ENCODE data around the gene C1orf21.

C1orf21 gene

DNA sequence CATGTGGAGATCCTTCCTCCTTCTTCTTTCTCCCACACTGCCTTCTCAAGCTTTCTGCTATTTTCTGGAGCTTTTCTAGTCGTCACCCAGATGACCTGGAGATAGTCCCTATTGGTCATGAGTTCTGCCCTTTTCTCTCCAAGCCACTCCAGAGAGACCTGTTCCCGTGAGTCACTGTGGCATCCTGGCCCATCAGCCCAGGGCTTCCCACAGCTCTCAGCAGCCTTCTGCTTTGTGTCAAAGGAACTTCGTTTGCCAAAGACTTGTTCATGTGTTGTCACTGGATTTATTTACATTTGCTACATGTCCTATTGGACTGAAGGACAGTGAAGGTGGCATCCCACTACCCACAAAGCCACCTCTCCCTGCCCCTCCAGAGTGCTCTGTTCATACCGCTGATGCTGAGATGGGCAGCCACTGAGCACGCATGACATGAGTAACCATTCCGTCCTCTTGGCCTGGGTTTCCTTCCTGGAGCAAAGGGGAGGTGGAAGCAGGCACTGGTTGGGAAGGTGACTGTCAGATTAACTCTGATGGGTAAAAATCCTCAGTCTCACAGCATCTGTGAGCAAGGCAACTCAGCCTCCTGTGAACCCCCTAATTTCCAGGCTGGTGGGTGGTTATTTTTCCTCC is 248.6 kb downstream of the C1orf21 start:
- Histone ChIP-seq H3K4me1 (ENCODE audit: control insufficient read depth in 1 of 2, insufficient read depth in 2 of 2, low read length in 2 of 2) (no peaks in the 10 kb centered on the region), H3K27ac (ENCODE audit: low read length) (no peak overlapping the region)

DNA sequence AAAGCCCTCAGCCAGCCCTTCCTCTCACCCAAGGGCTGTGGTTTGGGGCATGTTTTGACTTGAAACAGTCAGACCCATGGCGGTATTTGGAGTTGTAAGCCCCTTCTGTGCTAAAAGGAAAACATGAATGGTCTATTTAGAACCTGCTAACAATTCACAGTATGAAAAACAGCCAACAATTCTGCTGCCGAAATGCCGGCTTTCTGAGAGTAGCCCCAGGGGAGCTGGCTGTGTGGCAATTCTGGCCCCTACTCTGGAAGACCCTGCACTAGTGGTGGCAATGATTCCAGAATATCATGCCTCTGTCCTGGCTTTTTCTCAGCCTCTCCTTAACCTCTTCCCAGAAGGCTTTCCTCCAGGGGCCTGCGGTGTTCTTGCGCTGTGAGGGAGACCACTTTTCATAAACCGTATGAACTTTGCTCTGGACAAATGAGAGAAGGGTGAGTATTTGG is 249.2 kb downstream of the C1orf21 start:
- no peaks in the 10 kb centered on the region for H3K27me3 ChIP-seq (ENCODE audit: low read depth, low read length)
- no peaks in the 10 kb centered on the region for H3K4me1 ChIP-seq (ENCODE audit: control insufficient read depth in 1 of 2, insufficient read depth in 2 of 2, low read length in 2 of 2)
- H3K9me3 ChIP-seq (ENCODE audit: control insufficient read depth in 1 of 2, low read length in 2 of 2) = no peaks in the 10 kb centered on the region
- H3K4me3 ChIP-seq (ENCODE audit: low read depth in 1 of 2, low read length in 2 of 2) = no peak overlapping the region
- no peaks in the 10 kb centered on the region for H3K36me3 ChIP-seq (ENCODE audit: control insufficient read depth in 1 of 2, insufficient read depth in 2 of 2, low read length in 2 of 2)
- H3K27ac ChIP-seq (ENCODE audit: low read length) = no peak overlapping the region

More for the DNA sequence above, 248.6 kb downstream of the C1orf21 start:
- no peaks in the 10 kb centered on the region for H3K9me3 ChIP-seq (ENCODE audit: control insufficient read depth in 1 of 2, low read length in 2 of 2)
- H3K36me3 ChIP-seq (ENCODE audit: control insufficient read depth in 1 of 2, insufficient read depth in 2 of 2, low read length in 2 of 2) = no peaks in the 10 kb centered on the region
- no peak overlapping the region for H3K4me3 ChIP-seq (ENCODE audit: low read depth in 1 of 2, low read length in 2 of 2)
- H3K27me3 ChIP-seq (ENCODE audit: low read depth, low read length) = no peaks in the 10 kb centered on the region

DNA sequence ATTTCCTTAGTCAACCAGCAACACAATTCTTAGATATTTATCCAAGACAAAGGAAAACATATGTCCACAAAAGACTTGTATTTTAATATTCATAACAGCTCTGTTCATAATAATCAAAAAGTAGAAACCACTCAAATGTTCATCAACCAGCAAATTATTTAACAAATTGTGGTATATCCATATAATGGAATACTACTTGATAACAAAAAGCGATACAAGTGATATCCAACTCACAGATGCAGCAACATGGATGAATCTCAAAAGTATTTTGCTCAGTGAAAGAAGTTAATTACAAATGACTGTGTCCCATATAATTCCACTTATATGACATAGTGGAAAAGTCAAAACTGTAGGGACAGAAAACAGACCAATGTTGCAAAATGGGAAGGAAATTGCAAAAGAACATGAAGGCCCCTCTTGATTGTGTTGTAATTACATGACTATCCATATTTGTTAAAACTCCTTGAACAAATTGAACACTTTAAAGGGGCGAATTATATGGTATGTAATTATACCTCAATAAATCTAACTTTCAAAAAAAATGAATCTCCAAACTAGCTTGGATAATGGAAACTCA is 250.9 kb downstream of the C1orf21 start:
- Histone ChIP-seq H3K4me1 (ENCODE audit: control insufficient read depth in 1 of 2, insufficient read depth in 2 of 2, low read length in 2 of 2) (no peaks in the 10 kb centered on the region), H3K36me3 (ENCODE audit: control insufficient read depth in 1 of 2, insufficient read depth in 2 of 2, low read length in 2 of 2) (no peaks in the 10 kb centered on the region), H3K9me3 (ENCODE audit: control insufficient read depth in 1 of 2, low read length in 2 of 2) (no peaks in the 10 kb centered on the region), H3K4me3 (ENCODE audit: low read depth in 1 of 2, low read length in 2 of 2) (no peak overlapping the region), H3K27ac (ENCODE audit: low read length) (no peak overlapping the region), H3K27me3 (ENCODE audit: low read depth, low read length) (no peaks in the 10 kb centered on the region)

- H3K27ac ChIP-seq (ENCODE audit: low read length) = no peak overlapping the region
Measured at GRCh38 chr1:184639205-184639604, 252.4 kb downstream of the C1orf21 start.

DNA sequence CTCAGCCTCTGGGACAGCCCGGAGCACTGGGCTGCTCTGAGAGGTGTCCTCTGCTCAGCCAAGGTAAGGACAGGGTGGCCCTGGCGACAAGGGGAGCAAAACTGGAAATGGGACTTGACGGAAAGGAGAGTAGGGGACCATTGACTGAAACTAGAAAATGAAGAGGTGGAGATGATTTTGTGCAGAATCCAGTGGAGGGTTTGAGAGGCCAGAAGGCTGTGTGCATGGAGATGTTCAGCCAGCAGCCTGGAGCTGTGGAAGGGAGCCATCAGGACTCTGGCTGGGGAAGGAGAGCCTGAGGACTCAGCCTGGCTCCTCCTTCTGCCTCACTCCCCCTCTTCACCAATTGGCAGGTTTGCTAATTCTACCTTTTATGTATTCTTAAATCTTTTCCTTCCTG is 253.7 kb downstream of the C1orf21 start:
- Histone ChIP-seq H3K27ac (ENCODE audit: low read length) (no peak overlapping the region), H3K4me1 (ENCODE audit: control insufficient read depth in 1 of 2, insufficient read depth in 2 of 2, low read length in 2 of 2) (no peaks in the 10 kb centered on the region), H3K27me3 (ENCODE audit: low read depth, low read length) (no peaks in the 10 kb centered on the region), H3K36me3 (ENCODE audit: control insufficient read depth in 1 of 2, insufficient read depth in 2 of 2, low read length in 2 of 2) (no peaks in the 10 kb centered on the region), H3K9me3 (ENCODE audit: control insufficient read depth in 1 of 2, low read length in 2 of 2) (no peaks in the 10 kb centered on the region), H3K4me3 (ENCODE audit: low read depth in 1 of 2, low read length in 2 of 2) (no peak overlapping the region)

More at GRCh38 chr1:184639205-184639604, 252.4 kb downstream of the C1orf21 start:
- H3K4me1 ChIP-seq (ENCODE audit: control insufficient read depth in 1 of 2, insufficient read depth in 2 of 2, low read length in 2 of 2) = no peaks in the 10 kb centered on the region
- no peaks in the 10 kb centered on the region for H3K27me3 ChIP-seq (ENCODE audit: low read depth, low read length)
- no peaks in the 10 kb centered on the region for H3K36me3 ChIP-seq (ENCODE audit: control insufficient read depth in 1 of 2, insufficient read depth in 2 of 2, low read length in 2 of 2)
- H3K4me3 ChIP-seq (ENCODE audit: low read depth in 1 of 2, low read length in 2 of 2) = no peak overlapping the region
- H3K9me3 ChIP-seq (ENCODE audit: control insufficient read depth in 1 of 2, low read length in 2 of 2) = no peaks in the 10 kb centered on the region

DNA sequence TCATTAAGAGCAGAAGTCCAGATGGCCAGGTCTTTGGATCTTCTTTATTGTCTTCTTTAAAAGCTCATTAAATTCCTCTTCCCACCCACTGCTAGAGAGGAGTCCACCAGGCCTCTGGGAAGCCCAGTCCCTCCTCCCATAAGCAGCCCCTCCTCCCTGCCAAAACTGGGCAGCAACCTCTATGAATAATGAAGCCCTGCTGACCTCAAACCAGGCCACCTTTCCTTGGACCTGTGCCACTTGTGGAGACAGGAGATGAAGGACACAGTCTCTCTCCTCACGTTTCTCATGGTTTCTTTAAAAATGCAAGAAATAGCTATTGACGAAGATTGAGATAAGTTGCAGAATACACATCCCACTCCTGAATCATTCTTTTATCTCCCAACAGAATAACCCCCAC is 255.1 kb downstream of the C1orf21 start:
- Histone ChIP-seq H3K9me3 (ENCODE audit: control insufficient read depth in 1 of 2, low read length in 2 of 2) (no peaks in the 10 kb centered on the region), H3K36me3 (ENCODE audit: control insufficient read depth in 1 of 2, insufficient read depth in 2 of 2, low read length in 2 of 2) (no peaks in the 10 kb centered on the region), H3K27ac (ENCODE audit: low read length) (no peak overlapping the region), H3K4me1 (ENCODE audit: control insufficient read depth in 1 of 2, insufficient read depth in 2 of 2, low read length in 2 of 2) (no peaks in the 10 kb centered on the region), H3K4me3 (ENCODE audit: low read depth in 1 of 2, low read length in 2 of 2) (no peak overlapping the region), H3K27me3 (ENCODE audit: low read depth, low read length) (no peaks in the 10 kb centered on the region)

GRCh38 chr1:184643661-184644060 is 256.8 kb downstream of the C1orf21 start:
- no peaks in the 10 kb centered on the region for H3K9me3 ChIP-seq (ENCODE audit: control insufficient read depth in 1 of 2, low read length in 2 of 2)
- H3K4me1 ChIP-seq (ENCODE audit: control insufficient read depth in 1 of 2, insufficient read depth in 2 of 2, low read length in 2 of 2) = no peaks in the 10 kb centered on the region
- H3K36me3 ChIP-seq (ENCODE audit: control insufficient read depth in 1 of 2, insufficient read depth in 2 of 2, low read length in 2 of 2) = no peaks in the 10 kb centered on the region
- H3K4me3 ChIP-seq (ENCODE audit: low read depth in 1 of 2, low read length in 2 of 2) = no peak overlapping the region
- no peaks in the 10 kb centered on the region for H3K27me3 ChIP-seq (ENCODE audit: low read depth, low read length)
- H3K27ac ChIP-seq (ENCODE audit: low read length) = no peak overlapping the region

DNA sequence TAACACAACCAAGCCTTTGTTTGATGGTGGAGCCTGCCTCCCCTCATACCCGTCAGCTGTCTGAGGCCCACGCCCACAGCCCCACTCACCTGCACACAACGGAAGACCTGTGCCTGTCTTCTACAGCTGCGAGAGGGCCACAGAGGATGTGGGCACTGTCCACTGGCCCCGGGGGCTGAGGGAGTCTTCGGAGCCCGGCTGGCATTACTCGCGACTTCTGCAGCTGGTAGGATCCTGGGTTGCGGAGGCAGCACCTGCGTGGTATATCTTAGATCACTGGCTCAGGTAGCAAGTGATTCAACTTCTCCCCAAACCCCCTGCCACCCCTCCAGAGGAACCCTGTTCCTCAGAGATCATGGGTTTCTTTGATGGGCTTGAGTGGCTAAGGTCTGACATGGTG is 257.9 kb downstream of the C1orf21 start:
- H3K4me3 ChIP-seq (ENCODE audit: low read depth in 1 of 2, low read length in 2 of 2) = no peak overlapping the region
- H3K9me3 ChIP-seq (ENCODE audit: control insufficient read depth in 1 of 2, low read length in 2 of 2) = no peaks in the 10 kb centered on the region
- H3K27ac ChIP-seq (ENCODE audit: low read length) = no peak overlapping the region
- H3K36me3 ChIP-seq (ENCODE audit: control insufficient read depth in 1 of 2, insufficient read depth in 2 of 2, low read length in 2 of 2) = no peaks in the 10 kb centered on the region
- no peaks in the 10 kb centered on the region for H3K27me3 ChIP-seq (ENCODE audit: low read depth, low read length)
- no peaks in the 10 kb centered on the region for H3K4me1 ChIP-seq (ENCODE audit: control insufficient read depth in 1 of 2, insufficient read depth in 2 of 2, low read length in 2 of 2)

GRCh38 chr1:184646178-184646701 is 259.4 kb downstream of the C1orf21 start:
- H3K4me3 ChIP-seq (ENCODE audit: low read depth in 1 of 2, low read length in 2 of 2) = no peak overlapping the region
- no peaks in the 10 kb centered on the region for H3K36me3 ChIP-seq (ENCODE audit: control insufficient read depth in 1 of 2, insufficient read depth in 2 of 2, low read length in 2 of 2)
- H3K9me3 ChIP-seq (ENCODE audit: control insufficient read depth in 1 of 2, low read length in 2 of 2) = no peaks in the 10 kb centered on the region
- no peaks in the 10 kb centered on the region for H3K4me1 ChIP-seq (ENCODE audit: control insufficient read depth in 1 of 2, insufficient read depth in 2 of 2, low read length in 2 of 2)
- H3K27ac ChIP-seq (ENCODE audit: low read length) = no peak overlapping the region
- no peaks in the 10 kb centered on the region for H3K27me3 ChIP-seq (ENCODE audit: low read depth, low read length)

GRCh38 chr1:184646824-184647223 is 260.0 kb downstream of the C1orf21 start:
- Histone ChIP-seq H3K27me3 (ENCODE audit: low read depth, low read length) (no peaks in the 10 kb centered on the region), H3K27ac (ENCODE audit: low read length) (no peak overlapping the region), H3K9me3 (ENCODE audit: control insufficient read depth in 1 of 2, low read length in 2 of 2) (no peaks in the 10 kb centered on the region), H3K4me1 (ENCODE audit: control insufficient read depth in 1 of 2, insufficient read depth in 2 of 2, low read length in 2 of 2) (no peaks in the 10 kb centered on the region), H3K36me3 (ENCODE audit: control insufficient read depth in 1 of 2, insufficient read depth in 2 of 2, low read length in 2 of 2) (no peaks in the 10 kb centered on the region), H3K4me3 (ENCODE audit: low read depth in 1 of 2, low read length in 2 of 2) (no peak overlapping the region)

GRCh38 chr1:184647471-184647870 is 260.6 kb downstream of the C1orf21 start:
- Histone ChIP-seq H3K27me3 (ENCODE audit: low read depth, low read length) (no peaks in the 10 kb centered on the region), H3K27ac (ENCODE audit: low read length) (no peak overlapping the region), H3K36me3 (ENCODE audit: control insufficient read depth in 1 of 2, insufficient read depth in 2 of 2, low read length in 2 of 2) (no peaks in the 10 kb centered on the region), H3K4me1 (ENCODE audit: control insufficient read depth in 1 of 2, insufficient read depth in 2 of 2, low read length in 2 of 2) (no peaks in the 10 kb centered on the region), H3K9me3 (ENCODE audit: control insufficient read depth in 1 of 2, low read length in 2 of 2) (no peaks in the 10 kb centered on the region), H3K4me3 (ENCODE audit: low read depth in 1 of 2, low read length in 2 of 2) (no peak overlapping the region)
